DMS79 (cell line): ENCODE results near the gene MBD3.
"Not testable (repeated sequence)": the region's sequence is repeated elsewhere in the genome, so short reads cannot be mapped to it uniquely, and the experiment has no call there.

Experiments
- DNase-seq: peaks from one replicate; lab custom pipeline; 2025; lab: John Stamatoyannopoulos, UW

MBD3 gene

GRCh38 chr19:1538978-1539377, 53.7 kb downstream of the MBD3 start:
- no peak for DNase-seq

DNA sequence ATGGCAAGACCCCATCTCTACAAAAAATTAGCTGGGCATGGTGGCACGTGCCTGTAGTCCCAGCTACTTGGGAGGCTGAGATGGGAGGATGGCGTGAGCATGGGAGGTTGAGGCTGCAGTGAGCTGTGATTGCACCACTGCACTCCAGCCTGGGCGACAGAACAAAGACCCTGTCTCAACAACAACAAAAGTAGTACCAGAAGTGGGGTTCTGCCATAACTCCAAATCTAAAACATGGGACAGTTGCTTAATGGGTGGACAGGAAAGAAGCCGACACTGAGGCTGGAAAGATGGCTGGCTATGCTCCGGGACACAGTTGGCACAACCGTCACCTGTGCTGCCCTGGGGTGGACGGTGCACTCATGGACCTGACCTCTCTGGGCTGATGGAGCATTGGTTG, 57.0 kb downstream of the MBD3 start:
- DNase-seq, result not testable (repeated sequence)

DNA sequence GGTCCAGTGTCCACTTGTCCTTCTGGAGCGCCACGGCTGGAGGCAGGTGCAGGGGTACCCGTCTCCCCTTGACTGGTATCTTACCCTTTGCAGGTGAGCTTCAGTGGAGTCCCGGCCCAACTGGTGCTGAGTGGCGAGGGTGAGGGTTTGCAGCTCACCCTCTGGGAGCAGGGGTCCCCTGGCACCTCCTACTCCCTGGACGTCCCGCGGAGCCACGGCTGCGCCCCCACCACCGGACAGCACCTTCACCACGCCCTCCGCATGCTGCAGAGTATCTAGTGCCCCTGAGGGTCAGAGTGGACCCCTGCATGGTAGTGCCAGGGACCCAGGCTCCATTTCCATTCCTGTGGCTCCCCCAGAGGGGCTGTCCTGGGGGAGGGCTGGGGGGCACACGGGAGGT, 57.7 kb downstream of the MBD3 start:
- no peak for DNase-seq

- DNase-seq, result no peak
Measured at GRCh38 chr19:1533510-1534150, 59.0 kb downstream of the MBD3 start.

GRCh38 chr19:1532003-1532402, 60.7 kb downstream of the MBD3 start:
- DNase-seq, result no peak

DNA sequence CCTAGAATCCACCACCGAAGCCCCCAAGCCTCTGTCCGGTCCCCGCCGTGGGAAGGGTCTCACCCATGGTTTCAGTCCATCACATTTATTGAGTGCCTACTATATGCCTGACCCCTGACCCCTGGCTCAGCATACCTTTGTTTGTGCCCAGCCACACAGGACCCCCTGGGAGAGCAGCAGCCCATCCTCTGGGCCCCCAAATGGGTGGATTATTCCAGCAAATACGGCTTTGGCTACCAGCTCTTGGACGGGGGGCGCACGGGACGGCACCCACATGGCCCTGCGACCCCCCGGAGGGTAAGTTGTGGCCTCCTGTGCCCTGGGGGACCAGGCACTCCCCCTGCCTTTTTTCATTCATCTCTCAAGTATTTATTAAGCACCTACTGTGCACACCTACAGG, 61.1 kb downstream of the MBD3 start:
- no peak for DNase-seq

DNA sequence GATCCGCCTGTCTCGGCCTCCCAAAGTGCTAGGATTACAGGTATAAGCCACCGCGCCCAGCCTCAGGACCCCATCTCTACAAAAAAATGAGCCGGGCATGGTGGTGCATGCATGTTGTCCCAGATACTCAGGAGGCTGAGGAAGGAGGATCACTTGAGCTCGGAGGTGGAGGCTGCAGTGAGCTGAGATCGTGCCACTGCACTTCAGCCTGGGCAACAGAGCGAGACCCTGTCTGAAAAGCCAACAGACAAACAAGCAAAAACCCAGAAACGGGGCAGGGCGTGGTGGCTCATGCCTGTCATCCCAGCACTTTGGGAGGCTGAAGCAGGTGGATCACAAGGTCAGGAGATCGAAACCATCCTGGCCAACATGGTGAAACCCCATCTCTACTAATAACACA, 61.8 kb downstream of the MBD3 start:
- DNase-seq, result not testable (repeated sequence)

- no peak for DNase-seq
Measured at GRCh38 chr19:1529430-1529816, 63.2 kb downstream of the MBD3 start.

DNA sequence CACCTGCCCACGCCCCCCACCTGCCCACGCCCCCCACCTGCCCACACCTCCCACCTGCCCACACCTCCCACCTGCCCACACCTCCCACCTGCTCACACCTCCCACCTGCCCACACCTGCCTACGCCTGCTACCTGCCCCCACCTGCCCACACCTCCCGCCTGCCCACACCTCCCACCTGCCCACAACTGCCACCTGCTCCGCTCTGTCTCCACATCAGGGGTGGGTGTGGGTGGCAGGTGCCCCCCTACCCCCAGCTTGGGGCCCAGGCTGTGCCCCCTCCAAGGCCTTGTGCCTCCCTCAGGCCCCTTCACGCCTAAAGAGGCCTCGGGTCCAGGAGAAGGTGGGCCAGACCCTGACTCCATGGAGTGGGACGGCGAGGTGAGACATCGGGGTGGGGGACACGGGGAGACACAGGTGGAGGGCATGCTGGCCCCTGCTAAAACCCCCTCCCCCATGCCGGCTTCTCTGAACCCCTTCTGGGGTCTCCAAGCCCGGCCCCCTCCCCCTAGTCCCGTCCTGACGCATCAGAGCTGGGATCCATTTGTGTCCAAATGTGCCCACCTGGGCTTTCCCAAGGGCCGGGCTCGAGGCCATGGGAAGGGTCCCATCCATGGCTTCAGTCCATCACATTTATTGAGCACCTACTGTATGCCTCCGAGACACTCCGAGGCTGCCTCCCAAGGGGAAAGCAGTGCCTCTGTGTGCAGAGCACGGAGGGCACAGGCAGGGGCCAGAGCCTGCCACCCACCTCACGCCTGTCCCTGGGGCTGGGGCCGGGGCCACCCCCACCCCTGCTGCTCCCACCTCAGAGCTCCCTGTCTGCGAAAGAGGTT, 63.9 kb downstream of the MBD3 start:
- DNase-seq, result no peak

GRCh38 chr19:1527650-1528309, 64.9 kb downstream of the MBD3 start:
- DNase-seq, result no peak

- no peak for DNase-seq
Measured at GRCh38 chr19:1526979-1527649, 65.6 kb downstream of the MBD3 start.

DNA sequence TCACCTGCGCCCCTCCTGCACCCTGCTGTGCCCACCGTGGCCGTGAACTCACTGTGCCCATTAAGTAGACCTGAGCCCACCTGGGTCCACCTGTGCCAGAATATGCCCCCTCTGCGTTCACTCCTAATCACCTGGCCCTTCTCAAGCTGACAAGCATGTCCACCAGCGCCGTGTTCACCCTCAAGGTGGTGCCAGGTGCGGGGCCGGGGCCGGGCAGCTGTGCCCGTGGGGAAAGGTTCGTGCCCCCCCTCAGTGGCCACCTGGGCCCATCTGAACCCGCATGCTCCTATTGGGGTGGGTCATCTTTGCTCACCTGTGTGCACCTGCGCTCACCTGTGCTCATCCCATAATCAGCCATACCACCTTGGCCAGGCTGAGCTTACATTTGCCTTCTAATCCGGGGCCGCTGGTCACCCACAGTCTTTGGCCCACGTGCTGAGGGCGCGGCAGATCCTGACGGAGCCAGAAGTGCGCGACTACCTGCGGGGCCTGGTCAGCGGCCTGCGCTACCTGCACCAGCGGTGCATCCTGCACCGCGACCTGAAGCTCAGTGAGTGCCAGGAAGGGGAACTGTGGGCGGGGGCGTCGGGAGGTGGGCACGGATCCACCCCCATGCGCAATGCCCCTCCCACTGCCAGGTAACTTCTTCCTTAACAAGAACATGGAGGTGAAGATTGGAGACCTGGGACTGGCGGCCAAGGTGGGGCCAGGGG, 66.4 kb downstream of the MBD3 start:
- DNase-seq, result no peak

DNA sequence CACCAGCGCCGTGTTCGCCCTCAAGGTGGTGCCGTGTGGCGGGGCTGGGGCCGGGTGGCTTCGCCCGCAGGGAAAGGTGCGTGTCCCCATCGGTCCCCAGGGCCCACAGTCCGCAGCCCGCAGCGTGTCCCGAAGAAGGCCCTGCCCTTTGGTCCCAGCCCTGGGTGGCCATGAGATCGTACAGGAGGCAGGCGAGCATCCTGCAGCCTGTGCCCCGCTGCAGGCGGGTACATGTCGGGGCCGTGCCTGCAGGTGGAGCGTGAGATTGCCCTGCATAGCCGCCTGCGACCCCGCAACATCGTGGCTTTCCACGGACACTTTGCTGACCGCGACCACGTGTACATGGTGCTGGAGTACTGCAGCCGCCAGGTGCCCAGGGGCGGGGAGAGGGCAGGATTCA, 67.3 kb downstream of the MBD3 start:
- DNase-seq, result no peak

GRCh38 chr19:1524972-1525325, 67.7 kb downstream of the MBD3 start:
- no peak for DNase-seq

- no peak for DNase-seq
Measured at GRCh38 chr19:1524287-1524971, 68.2 kb downstream of the MBD3 start.
